HG02943 (cell line): Measurements from ENCODE around the gene STAU1.
"Not testable (repeated sequence)": the region's sequence is repeated elsewhere in the genome, so short reads cannot be mapped to it uniquely, and the experiment has no call there.

ENCODE experiments used
- ATAC-seq: cut with Tn5 transposase; IDR thresholded peaks from one replicate; pipeline ENCODE4 v1.9.1; 2021; ENCODE audit warnings: mild to moderate bottlenecking, low read depth, moderate library complexity; ENCODE audit not compliant: unreplicated experiment

STAU1 gene

GRCh38 chr20:49096203-49096730, 91.9 kb downstream of the STAU1 start:
- no peak for ATAC-seq

- no peak for ATAC-seq
These were observed 96.4 kb downstream of the STAU1 start for GRCh38 chr20:49091762-49092161.

GRCh38 chr20:49091104-49091503, 97.0 kb downstream of the STAU1 start:
- no peak for ATAC-seq

- ATAC-seq = not testable (repeated sequence)
These were observed 105.8 kb downstream of the STAU1 start for GRCh38 chr20:49082295-49082694.

GRCh38 chr20:49078310-49078709, 109.8 kb downstream of the STAU1 start:
- no peak for ATAC-seq

GRCh38 chr20:49074521-49074920, 113.6 kb downstream of the STAU1 start:
- no peak for ATAC-seq
